GM19351 (cell line): Measurements from ENCODE around the gene MRPL17.
A peak's percentile ranks its signal among the peaks of the same experiment; 100 is the strongest.
"Not testable (repeated sequence)": the region's sequence is repeated elsewhere in the genome, so short reads cannot be mapped to it uniquely, and the experiment has no call there.

Experiments used
- ATAC-seq: cut with Tn5 transposase; IDR thresholded peaks from one replicate; pipeline ENCODE4 v1.9.1; 2021; ENCODE audit warnings: mild to moderate bottlenecking, moderate library complexity; ENCODE audit not compliant: unreplicated experiment

MRPL17 gene

DNA sequence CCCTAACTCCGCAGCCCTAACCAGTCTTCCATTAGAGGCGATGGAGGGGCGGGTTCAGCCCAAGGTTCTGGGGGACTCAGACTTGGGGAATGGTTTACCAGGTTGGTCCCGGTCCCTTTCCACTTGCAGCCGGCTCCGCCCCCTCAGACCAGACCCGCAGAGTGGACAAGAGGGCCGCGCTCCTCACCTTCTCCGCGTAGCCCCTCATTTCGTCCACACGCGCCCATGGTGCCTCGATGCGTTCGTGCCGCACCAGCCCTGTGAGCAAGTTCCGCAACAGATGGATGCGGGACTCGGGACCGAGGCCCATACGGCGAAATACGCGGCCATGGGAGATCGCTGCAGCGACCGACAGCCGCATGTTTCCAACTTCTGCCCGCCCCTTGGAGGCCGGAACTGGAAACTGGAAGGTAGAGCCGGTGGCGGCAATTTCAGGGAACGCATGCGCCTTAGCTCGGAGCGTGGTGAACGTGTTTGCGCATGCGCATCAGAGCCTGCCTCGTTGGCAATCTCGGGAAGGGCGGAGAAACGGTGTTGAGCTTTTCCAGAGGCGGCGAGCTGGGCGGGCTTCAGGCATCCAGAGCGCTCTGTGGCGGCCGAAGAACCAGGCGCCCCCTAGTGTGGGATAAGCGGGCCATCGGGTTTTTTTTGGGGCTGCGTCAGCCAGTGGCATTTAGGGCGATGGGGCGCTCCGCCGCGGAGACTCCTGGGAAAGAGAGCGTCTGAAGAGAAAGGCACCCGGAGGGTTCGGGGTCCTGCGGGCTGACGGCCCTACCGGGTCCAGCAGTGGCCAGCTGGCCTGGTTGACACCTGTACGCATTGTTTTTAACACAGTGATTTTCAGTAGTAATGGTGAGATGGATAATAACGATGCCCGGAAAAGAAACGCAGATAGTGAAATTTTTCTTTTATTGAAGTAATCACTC is at the start of gene MRPL17:
TSS of gene MRPL17 (minus strand) at position 405 of the 926 bp plus-strand sequence. CDS start at position 361, 44 bp downstream.
- peak; percentile 92 for ATAC-seq

DNA sequence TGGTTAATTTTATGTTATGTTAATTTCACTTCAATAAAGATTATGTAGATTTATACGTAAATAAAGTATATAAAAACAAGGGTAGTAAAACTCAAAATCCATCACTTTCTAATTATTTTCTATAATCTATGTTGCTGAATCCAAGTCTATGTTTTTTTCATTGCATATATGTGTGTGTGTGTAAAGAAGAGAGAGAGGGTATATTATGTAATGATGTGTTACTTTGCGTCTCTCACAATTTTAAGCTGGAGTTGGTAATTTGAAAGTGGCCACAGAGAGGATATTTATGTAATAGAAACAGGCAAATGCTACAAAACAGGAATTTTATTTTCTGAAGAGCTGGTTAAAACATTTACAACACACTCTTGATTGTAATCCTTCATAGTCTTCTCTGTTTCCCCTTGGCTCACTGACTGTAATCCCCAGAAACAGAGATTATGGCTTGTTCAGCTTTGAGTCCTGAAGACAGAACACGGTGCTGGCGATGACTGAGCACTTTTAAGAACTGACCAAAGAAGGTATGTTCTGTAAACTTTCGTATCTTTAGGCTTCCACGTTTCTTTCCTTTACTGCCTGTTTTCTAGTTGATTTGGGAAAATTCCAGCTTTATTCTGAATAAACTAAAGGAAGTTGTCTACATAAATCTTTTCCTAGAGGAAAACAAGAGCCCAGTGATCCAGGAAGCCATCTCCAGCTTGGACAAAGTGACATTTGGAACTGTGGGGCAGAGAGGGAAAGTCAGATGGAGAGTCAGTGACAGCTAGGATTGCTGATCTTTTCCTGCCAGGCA is 45.0 kb upstream of the MRPL17 start:
- no peak for ATAC-seq

DNA sequence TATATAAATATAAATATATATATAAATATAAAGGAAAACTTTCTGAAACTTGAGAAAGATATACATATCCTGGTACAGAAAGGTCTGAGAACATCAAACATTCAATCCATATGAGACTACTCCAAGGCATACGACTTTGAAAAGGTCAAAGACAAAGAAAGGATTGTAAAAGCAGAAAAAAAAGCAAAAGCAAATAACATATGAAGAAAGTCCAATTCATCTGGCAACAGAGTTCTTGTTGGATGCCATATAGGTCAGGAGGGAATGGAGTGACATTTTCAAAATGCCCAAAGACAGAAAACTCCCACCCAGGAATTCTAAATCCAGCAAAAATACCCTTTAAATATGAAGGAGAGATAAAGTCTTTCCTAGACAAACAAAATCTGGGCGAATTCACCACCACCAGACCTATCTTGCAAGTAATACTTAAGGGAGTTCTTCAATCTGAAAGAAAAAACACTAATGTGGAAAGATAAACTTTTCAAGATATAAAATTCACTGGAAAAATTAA is 42.3 kb upstream of the MRPL17 start:
- ATAC-seq: no peak

DNA sequence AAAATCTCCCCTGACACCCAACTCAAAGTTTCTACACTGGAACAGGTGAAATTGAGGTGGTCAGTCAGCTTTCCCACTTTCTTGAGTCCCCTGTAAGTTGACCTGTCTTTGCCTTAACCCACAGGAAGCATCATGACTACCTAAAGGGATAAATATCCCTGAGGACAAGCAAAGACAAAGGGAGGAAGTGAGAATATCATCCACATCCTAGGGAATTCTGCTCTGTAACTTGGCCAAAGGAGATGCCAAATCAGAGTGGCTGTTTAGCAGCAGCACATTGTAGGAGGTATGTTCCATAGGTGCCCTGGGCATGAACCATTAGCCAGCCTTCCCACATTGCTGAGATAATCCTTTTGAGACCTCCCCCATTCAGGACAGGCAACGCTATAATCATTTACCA is 40.9 kb upstream of the MRPL17 start:
- no peak for ATAC-seq

DNA sequence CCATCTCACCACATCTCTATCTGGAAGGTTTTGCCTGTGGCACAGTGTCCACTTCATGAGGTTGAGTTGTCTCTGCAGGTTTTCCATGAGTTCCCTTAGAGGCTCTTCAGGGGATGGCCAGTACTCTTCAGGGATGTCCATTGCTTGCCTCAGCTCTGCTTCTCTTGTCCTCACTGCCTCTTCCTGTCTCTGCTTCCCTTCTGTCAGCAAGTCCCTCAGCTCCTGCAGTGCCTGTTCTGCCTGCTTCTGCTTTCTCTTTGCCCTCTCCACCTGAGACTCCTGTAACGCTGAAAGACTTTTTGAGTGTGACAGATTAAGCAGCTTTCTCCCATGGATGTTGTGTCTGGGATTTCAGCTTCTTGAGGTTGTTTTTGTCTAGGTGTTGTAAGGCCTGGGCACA is 38.2 kb upstream of the MRPL17 start:
- ATAC-seq: no peak

DNA sequence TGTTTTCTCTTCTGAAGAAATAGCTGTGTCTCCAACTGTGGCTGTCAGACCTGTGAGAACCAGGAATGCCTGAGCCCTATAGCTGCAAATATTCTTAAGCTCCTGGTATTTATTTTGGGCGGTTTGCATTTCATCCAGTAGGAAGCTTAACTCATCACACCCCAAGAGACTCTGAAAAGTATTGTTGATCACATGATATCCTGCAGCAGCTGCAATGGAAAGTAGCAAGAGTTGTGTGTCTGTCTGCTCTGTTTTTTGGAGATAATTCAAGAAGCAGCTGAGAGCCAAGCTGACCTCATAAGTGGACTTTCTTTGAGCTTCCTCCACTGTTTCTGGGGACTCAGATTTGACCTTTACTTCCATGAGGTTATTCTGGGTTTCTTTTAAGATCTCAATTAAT is 36.4 kb upstream of the MRPL17 start:
- no peak for ATAC-seq

DNA sequence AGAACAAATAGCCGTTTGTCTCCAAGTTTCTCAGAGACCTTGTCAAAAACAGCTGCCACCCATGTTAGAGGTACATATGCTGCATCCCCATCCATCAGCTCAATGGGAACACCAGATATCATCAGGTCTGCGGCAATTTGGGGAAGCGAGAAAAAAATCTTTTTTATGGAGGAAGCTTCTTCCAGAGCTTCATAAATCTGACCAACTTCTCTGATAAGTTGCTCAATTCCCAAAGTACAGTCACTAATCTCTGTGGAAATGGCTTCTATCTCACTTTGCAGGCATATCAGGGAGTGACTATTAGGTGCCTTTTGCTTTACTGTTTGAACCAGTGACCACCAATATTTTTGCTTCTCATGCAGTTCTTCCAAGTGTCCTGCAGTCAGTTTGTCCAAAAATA is 34.3 kb upstream of the MRPL17 start:
- ATAC-seq: no peak

DNA sequence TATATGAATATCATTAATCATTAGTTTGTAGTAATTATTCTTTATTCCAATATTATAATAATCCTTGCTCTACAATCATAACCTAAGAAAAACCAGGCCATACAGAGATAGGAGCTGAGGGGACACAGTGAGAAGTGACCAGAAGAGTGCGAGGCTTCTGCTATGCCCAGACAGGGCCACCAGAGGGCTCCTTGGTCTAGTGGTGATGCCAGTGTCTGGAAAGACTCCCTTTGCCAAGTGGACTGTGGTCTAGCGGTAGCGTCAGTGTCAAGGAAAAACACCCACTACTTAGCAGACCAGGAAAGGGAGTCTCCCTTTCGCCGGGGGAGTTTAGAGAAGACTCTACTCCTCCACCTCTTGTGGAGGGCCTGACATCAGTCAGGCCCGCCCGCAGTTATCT is 28.4 kb upstream of the MRPL17 start:
- not testable (repeated sequence) for ATAC-seq

DNA sequence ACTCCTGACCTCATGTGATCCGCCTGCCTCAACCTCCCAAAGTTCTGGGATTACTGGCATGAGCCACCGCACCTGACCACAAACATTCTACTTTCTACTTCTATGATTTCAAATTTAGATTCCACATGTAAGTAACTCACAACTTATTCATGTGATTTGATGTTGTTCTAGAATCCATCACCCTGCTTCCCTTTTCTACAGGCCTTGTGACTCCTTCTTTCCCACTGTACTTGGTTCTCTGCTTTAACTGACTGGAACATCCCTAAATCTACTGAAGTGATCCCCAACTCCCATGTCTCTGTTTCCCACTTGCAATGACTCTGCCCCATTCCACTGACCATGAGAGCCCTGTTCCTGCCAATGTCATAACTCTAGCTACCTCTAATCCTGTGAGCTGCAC is 25.7 kb upstream of the MRPL17 start:
- no peak for ATAC-seq

DNA sequence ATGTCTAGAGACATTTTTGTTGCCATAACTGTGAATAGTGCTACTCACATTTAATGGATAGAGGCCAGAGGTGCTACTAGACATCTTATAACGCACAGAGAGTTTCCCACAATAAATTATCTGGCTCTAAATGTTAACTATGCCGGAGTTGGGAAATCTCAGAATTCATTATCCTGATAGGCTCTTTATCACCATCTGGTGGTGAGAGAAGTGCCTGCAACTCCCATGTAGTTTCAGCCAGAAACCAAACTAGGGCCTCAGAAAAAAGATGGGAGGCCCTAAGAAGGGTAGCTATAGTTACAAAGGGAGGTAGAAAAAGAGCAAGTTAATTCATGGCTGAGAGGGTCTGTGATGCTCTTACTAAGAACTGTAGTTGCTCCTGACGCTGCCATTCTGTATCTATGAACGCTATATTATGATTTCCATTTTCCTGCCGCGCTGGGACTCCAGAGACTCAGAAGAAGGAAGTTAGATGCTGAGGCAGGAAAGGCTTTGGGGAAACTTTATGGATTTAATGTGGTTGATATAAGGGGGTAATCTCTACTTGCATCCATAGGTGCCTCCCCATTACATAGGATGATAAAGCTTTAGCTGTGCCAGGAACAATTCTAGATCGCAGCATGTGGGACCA is 22.9 kb upstream of the MRPL17 start:
- ATAC-seq: peak; percentile 73

DNA sequence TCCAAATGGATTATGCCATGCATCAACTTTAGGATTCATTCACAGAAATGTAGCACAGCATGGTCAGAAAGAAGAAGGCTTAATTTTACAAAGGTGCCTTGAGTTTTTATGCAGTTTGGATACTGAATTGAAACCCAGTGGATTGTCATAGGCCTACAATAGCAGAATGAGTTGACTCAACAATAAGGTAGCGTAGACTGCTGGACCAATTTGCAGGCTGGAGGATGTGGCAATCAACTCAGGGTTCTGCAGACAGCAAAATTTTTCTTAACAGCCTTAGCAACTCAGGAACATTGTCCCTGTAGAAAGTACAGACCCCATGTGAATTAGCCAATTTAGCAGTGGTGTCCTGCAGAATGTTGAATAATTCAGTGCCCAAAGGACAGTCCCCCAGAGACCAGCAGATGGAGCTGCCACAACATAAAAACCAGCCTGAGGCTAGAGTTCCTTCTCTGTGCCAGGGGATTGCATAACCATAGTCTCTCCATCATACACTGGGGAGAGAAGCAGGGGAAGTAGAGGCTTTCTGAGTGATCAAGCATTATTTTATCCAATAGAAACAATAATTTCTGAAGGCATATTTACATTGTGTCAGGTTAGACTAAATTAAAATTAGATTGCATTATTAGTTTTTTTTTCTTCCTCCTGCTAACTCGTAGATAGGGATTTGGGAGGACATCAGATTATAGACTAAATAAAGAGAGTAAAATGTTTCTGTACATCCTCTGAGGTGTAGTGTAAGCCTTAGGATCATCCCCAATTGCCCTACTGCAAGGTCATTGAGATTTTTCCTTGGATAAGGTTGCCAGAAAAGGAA is 20.3 kb upstream of the MRPL17 start:
- ATAC-seq: no peak

DNA sequence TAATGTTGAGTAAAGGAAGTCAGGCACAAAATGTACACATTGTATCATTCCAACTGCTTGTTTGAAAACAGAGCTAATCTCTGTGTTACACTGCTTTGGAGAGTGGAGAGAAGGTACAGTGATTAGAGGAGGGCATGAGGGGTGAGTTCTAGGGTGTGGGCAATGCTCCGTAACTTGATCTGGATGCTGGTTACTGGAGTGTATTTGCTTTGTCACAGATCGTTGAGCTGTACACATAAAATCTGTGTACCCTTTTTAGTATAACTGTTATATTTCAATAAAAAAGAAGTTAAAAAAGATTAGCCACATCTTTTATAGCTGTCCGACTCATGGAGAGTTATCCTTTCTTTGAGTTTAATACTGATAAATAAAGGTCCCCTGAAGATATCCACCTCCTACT is 18.8 kb upstream of the MRPL17 start:
- ATAC-seq: not testable (repeated sequence)

DNA sequence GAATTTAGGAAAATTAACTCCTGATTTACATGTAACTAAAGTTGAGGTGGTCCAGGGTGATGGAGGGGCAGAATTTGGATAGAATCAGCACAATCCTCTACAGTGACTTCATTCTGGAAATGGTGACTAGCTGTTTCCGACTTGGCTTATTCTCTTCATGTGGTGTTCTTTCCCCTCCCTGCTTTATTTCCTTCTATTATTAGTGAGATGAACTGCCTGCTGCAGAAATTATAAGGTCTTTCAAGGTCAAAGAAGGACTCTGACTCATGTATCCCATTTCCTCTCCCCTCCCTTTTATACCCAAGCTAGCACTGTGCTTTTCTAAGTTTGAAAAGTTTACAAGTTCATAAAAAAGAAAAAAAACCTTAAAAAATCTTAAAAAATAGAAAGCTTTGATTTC is 12.2 kb upstream of the MRPL17 start:
- ATAC-seq: no peak

DNA sequence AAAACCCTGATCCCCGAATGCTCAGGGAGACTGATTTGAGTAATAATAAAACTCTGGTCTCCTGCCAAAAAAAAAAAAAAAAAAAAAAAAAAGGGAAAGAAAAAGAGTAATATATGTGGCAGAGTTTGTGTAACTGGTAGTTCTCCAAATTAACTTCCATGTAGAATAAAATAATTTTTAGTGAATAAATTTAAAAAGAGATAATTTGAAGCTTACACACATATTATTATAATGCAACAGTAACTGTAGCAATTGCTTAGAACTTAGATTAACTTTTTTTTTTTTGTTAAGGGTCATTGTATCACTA is 11.0 kb upstream of the MRPL17 start:
- ATAC-seq: no peak

DNA sequence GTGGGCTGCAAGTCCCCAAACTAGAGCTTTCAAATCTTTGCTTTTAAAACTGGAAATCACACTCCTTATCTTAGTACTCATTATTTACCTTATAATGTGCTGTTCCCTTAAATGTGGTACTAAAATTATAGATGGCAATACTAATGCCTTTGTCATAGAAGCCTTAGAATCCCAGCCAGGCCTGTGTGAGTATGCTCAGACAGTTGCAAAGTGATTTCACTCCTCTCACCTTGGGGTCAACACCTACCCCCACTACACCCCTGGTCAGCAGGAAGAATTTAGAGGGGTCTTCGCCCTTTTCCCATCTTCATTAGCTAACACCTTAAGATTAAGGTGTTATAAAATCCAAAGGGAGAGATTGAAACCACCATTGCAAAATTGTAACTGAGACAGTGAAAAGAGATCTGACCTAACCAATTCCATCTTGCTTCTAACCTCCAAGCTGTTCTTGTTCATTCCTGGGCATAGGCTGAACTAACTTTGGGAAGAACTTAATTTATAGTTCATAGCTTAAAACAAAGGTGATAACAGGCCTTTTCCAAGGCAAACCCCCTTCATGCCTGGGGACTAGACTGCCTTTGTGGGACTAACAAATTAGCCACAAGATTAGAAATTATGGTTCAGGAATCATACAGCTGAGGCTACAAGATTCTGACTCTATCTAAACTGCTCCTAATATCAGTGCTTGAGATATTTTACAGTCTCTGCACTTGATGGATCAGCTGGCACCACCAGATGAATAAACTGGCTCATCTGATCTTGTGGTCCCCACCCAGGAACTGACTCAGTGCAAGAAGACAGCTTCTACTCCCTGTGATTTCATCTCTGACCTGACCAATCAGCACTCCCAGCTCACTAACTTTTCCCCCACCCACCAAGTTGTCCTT is 10.4 kb upstream of the MRPL17 start:
- ATAC-seq: no peak

DNA sequence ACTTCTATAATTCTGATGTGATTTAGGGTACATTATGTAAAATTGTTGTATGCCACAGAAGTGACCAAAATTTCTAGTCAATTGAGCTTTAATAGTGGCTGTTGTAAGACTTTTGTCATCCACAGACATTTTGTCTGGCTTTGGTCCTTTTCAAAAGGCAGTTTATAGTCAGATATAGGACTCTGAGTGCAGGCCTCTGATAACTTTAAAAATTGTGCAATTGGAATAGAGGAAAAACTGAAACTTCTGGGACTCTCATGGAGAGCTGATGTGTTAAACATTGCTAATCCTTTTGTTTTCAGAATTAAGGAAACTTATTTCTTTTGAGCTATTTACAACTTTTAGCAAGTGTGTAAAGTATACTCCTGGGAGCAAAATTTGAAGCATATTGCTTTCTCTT is 9.0 kb upstream of the MRPL17 start:
- ATAC-seq: no peak

DNA sequence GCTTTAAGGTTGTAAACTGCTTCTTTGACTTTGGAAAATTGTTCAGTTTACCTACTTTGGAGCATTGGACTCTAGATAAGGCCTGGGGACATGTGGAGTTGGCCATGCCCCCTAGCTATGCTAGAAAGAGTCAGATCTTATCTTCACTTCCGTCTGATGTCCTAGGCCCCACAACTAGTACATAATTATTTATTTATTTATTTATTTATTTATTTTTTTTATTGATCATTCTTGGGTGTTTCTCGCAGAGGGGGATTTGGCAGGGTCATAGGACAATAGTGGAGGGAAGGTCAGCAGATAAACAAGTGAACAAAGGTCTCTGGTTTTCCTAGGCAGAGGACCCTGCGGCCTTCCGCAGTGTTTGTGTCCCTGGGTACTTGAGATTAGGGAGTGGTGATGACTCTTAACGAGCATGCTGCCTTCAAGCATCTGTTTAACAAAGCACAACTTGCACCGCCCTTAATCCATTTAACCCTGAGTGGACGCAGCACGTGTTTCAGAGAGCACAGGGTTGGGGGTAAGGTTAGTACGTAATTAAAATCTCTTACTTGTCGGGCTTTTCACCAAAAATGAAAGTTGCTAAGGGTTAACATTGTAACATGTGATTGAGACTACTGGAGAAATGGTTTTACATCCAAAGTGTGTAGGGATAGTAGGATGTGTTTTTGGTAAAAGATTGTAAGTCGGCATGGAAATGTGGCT is 7.4 kb upstream of the MRPL17 start:
- not testable (repeated sequence) for ATAC-seq

DNA sequence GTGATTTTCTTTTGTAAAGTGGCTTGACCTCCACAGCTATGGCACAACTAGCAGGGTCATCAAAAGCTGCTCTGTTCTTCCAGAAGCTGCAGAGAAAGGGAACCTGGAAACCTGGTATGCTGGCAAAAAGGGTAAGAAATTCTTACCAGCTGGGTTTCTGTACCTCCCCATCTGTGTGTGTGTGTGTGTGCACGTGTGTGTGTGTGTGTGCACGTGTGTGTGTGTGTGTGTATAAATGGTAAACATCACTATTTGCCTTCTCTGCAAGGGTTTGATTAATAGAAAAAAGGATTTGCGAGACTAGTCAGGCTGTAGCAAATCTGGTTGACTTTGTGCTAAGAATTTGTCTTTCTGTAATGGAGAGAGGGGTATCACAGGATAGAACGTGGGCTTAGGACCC is 4.7 kb upstream of the MRPL17 start:
- no peak for ATAC-seq

DNA sequence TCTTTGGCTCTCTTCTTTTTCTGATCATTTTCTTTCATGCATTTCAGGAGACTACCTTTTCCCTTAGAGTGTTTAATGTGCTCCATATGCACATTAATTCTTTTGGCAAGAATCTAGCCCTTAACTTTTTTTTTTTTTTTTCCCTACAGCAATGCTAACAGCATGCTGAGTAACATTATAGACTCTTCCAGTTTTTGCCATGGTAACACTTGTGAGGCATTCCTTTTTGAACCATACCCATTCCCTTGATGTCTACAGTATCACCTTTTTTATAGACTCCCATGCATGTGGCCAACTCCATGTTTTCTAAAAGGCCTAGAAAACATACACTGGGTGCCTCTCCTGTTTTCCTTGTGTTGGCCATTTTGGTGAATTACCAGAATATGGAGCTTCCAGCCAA is 2.9 kb upstream of the MRPL17 start:
- no peak for ATAC-seq
